Smooth muscle cell (in vitro differentiated cells): Measurements from ENCODE around the gene PLEKHA5. TPM values are rescaled to one million over a fixed set of nuclear protein-coding genes. Genes with fewer than 3 reads are reported as not detected.

ENCODE experiments used
- DNase-seq: peaks from one replicate; lab custom pipeline; 2025; ENCODE audit not compliant: unreplicated experiment; lab: John Stamatoyannopoulos, UW
- H2AFZ ChIP-seq: fragments of 200-600 bp; sonication (generic); 2 replicates; pipeline ENCODE4 v1.6.0; 2016; ENCODE audit warnings: antibody characterized with exemption, low read depth, mild to moderate bottlenecking
- H3F3A ChIP-seq: fragments of 200-600 bp; sonication (generic); 2 replicates; pipeline ENCODE4 v1.6.0; 2017; ENCODE audit warnings: antibody characterized with exemption, low read depth
- H3K27ac ChIP-seq: fragments of 200-600 bp; sonication (generic); 2 replicates; pipeline ENCODE4 v1.5.1; 2016; ENCODE audit warnings: low read depth, mild to moderate bottlenecking
- H3K27me3 ChIP-seq: fragments of 200-600 bp; sonication (generic); 2 replicates; pipeline ENCODE4 v1.6.1; 2016; ENCODE audit warnings: low read depth, mild to moderate bottlenecking
- H3K36me3 ChIP-seq: fragments of 200-600 bp; sonication (generic); 2 replicates; pipeline ENCODE4 v1.5.1; 2016; ENCODE audit warnings: low read depth
- H3K4me1 ChIP-seq: fragments of 200-600 bp; sonication (generic); 2 replicates; pipeline ENCODE4 v1.5.1; 2016; ENCODE audit warnings: low read depth
- H3K4me2 ChIP-seq: fragments of 200-600 bp; sonication (generic); 2 replicates; pipeline ENCODE4 v1.6.0; 2016; ENCODE audit warnings: mild to moderate bottlenecking
- H3K4me3 ChIP-seq: fragments of 200-600 bp; sonication (generic); 2 replicates; pipeline ENCODE4 v1.5.1; 2016; ENCODE audit warnings: mild to moderate bottlenecking
- H3K79me2 ChIP-seq: fragments of 200-600 bp; sonication (generic); 2 replicates; pipeline ENCODE4 v1.6.0; 2016; ENCODE audit warnings: low read depth, mild to moderate bottlenecking
- H3K9ac ChIP-seq: fragments of 200-600 bp; sonication (generic); 2 replicates; pipeline ENCODE4 v1.6.0; 2016; ENCODE audit warnings: low read depth
- H3K9me3 ChIP-seq: fragments of 200-600 bp; sonication (generic); replicated peaks from 2 replicates; pipeline ENCODE4 v1.5.1; 2016; ENCODE audit warnings: low read depth
- H4K20me1 ChIP-seq: fragments of 200-600 bp; sonication (generic); 2 replicates; pipeline ENCODE4 v1.6.0; 2016; ENCODE audit warnings: low read depth
- WGBS: methylation state at CpG from one replicate; pipeline ENCODE4 v1.1.7; 2016; ENCODE audit warnings: low lambda C conversion rate; 5-methylcytosine and 5-hydroxymethylcytosine counted together
- polyA plus RNA-seq: library from polyadenylated mRNA; unstranded; fragments of >200 nt; fragmentation: Nextera tagmentation; extraction: Ambion mirVana; gene quantifications from 2 replicates; pipeline ENCODE4 v1.2.1, GENCODE V29; 2016
- total RNA-seq: library from RNA; depleted of rRNA; stranded (reverse); fragments of >200 nt; gene quantifications from 2 replicates; pipeline ENCODE4 v1.2.3, GENCODE V29; 2014
- TF ChIP-seq, protein P1 (sequence below): fragments of 200-600 bp; sonication (generic); IDR thresholded peaks from 2 replicates; pipeline ENCODE4 v1.5.1; 2017; ENCODE audit warnings: borderline replicate concordance, mild to moderate bottlenecking, antibody characterized with exemption; ENCODE audit not compliant: insufficient read depth, poor library complexity, severe bottlenecking

The PLEKHA5 gene
- total and polyA plus RNA-seq, 2 experiments from 2014 or later: 21.4 to 43.1 TPM

DNA sequence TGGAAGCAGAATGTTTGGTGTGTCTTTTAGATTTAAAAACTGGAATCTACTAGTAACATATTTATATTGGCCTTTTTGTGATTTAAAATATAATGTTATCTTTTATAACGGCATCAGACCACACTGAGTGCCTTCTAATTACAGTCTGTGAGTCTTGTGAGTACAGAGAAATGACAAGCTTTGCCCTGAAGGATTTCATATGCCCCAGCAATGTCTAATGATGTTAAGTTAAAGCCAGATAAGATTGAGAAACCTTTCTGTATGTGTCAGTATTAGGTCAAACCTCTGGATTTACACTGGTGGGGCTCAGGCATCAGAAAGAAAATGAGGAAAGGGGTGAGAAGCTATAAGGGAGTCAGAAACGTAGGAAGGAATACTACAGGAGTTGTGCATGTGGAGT lies 25.2 kb downstream of the PLEKHA5 start:
- WGBS: 18% methylated on average over 2 of the region's 2 CpGs
- Histone ChIP-seq H3K9me3 (no peaks in the 10 kb centered on the region), H3K27me3 (no peaks in the 10 kb centered on the region), H2AFZ (no peak overlapping the region), H4K20me1 (peaks cover 26% of the 10 kb centered on the region), H3K4me3 (no peak overlapping the region), H3K79me2 (peaks cover 63% of the 10 kb centered on the region), H3K36me3 (no peaks in the 10 kb centered on the region), H3K27ac (peak overlapping the region; percentile 4), H3F3A (peaks cover 6% of the 10 kb centered on the region), H3K4me2 (peak overlapping the region; percentile 9), H3K9ac (no peak overlapping the region), H3K4me1 (peaks cover 28% of the 10 kb centered on the region)
- TF ChIP-seq, protein P1, sequence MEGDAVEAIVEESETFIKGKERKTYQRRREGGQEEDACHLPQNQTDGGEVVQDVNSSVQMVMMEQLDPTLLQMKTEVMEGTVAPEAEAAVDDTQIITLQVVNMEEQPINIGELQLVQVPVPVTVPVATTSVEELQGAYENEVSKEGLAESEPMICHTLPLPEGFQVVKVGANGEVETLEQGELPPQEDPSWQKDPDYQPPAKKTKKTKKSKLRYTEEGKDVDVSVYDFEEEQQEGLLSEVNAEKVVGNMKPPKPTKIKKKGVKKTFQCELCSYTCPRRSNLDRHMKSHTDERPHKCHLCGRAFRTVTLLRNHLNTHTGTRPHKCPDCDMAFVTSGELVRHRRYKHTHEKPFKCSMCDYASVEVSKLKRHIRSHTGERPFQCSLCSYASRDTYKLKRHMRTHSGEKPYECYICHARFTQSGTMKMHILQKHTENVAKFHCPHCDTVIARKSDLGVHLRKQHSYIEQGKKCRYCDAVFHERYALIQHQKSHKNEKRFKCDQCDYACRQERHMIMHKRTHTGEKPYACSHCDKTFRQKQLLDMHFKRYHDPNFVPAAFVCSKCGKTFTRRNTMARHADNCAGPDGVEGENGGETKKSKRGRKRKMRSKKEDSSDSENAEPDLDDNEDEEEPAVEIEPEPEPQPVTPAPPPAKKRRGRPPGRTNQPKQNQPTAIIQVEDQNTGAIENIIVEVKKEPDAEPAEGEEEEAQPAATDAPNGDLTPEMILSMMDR: no peak
- DNase-seq: no peak

DNA sequence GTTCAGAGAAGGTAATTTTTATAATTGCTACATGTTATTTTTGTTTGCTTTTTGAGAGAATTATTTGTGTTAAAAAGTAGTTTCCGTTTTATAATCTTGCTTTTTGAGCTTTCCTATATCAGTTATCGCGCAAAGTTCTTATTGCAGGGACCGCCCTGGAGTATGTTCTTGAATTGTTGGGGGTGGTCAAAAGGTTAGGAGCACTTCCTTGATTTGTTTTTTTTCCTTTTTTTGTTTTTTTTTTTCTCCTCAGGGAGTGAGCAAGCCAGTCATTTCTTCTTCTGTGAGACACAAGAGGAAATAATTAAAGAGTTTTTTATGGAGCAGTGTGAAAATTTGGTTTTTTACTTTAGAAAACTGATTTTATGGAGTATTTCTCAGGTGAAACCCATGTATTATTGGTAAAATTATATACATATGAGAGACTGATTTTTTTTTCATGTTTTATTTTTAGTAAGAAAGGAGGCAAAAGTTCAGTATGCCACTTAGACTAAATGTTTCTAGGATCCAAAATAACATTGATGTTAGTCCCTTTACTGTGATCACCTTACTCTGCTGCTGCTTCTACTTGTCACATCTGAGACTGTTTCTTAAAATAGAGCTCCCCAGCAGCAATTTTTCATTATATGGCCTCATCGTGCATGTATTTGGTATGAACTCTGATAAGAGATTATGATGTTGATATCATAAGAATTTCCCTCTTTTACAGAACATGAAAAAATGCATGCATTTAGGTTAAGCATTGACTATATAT lies 26.6 kb downstream of the PLEKHA5 start:
- no peak for DNase-seq
- Histone ChIP-seq H3K79me2 (peaks cover 77% of the 10 kb centered on the region), H3K9ac (no peak overlapping the region), H2AFZ (no peak overlapping the region), H3K27me3 (no peaks in the 10 kb centered on the region), H3K36me3 (no peaks in the 10 kb centered on the region), H4K20me1 (peaks cover 32% of the 10 kb centered on the region), H3K27ac (no peak overlapping the region), H3K9me3 (no peaks in the 10 kb centered on the region), H3K4me3 (no peak overlapping the region), H3K4me2 (no peak overlapping the region), H3K4me1 (peaks cover 21% of the 10 kb centered on the region), H3F3A (peaks cover 6% of the 10 kb centered on the region)
- 94% methylated on average over 5 of the region's 5 CpGs for WGBS
- TF ChIP-seq, protein P1: no peak

DNA sequence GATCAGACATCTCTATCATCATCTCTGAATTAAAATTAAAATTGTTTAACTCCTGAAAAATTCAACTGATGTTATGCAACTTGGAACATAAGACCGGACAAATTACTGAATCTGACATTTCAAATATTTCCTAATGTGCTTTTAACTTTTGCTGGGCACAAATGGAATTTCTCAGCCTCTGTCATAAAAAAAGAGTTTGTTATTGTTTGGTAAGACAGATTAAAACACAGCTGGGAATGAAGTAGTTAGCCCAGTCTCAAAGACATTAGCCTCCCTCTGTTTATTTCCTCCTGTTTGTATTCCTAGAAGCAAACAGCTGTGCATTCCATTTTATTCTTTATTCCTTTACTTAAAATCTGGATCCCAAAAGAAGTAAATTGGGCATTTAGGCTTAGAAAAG lies 29.4 kb downstream of the PLEKHA5 start:
- Histone ChIP-seq H3K36me3 (no peaks in the 10 kb centered on the region), H3F3A (peaks cover 6% of the 10 kb centered on the region), H3K9me3 (no peaks in the 10 kb centered on the region), H4K20me1 (peaks cover 34% of the 10 kb centered on the region), H3K4me3 (no peak overlapping the region), H3K27ac (no peak overlapping the region), H3K79me2 (peaks cover 76% of the 10 kb centered on the region), H3K9ac (no peak overlapping the region), H3K4me1 (peaks cover 21% of the 10 kb centered on the region), H2AFZ (no peak overlapping the region), H3K4me2 (peak overlapping the region; percentile 46), H3K27me3 (no peaks in the 10 kb centered on the region)
- TF ChIP-seq, protein P1: no peak
- DNase-seq: no peak
- 46% methylated on average over 1 of the region's 1 CpG for WGBS

DNA sequence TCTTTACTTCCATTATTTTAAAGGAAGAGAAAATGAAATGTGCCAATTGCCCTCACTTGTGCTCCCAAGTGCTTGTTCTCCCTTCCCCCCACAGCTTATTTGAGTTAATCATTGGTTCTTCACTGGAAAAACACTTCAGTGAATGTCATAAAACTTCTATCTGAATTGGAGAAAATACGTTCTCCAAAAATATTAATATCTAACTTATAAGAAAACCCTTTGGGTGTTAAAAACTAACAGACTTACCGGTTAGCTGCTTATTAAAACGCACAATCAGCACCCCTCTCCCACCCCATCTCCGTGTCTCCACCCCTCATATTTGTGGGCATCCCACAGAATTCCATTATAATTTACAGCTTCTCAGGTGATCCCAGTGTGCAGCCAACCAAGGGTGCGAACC lies 31.7 kb downstream of the PLEKHA5 start:
- Histone ChIP-seq H3K27ac (no peak overlapping the region), H3K9me3 (no peaks in the 10 kb centered on the region), H3K36me3 (no peaks in the 10 kb centered on the region), H3K4me1 (peaks cover 17% of the 10 kb centered on the region), H3K9ac (no peak overlapping the region), H3K4me3 (no peak overlapping the region), H3K79me2 (peaks cover 57% of the 10 kb centered on the region), H4K20me1 (peaks cover 30% of the 10 kb centered on the region), H3F3A (no peaks in the 10 kb centered on the region), H3K4me2 (no peak overlapping the region), H2AFZ (no peak overlapping the region), H3K27me3 (no peaks in the 10 kb centered on the region)
- DNase-seq: no peak
- TF ChIP-seq, protein P1: no peak
- 98% methylated on average over 5 of the region's 5 CpGs for WGBS
